Epithelial cell of esophagus (primary cell): ENCODE data around the gene FOS.
A peak's percentile ranks its signal among the peaks of the same experiment; 100 is the strongest.
"Not testable (repeated sequence)": the region's sequence is repeated elsewhere in the genome, so short reads cannot be mapped to it uniquely, and the experiment has no call there.

Source experiments
- DNase-seq: peaks from one replicate; pipeline ENCODE4 v3.0.0; 2010; ENCODE audit warnings: low read depth
- H3K4me3 ChIP-seq: 2 replicates; pipeline ENCODE4 v1.5.1; 2011; ENCODE audit warnings: mild to moderate bottlenecking, low read length, control low read depth
- CTCF ChIP-seq: IDR thresholded peaks from 2 replicates; pipeline ENCODE4 v1.5.1; 2011; ENCODE audit warnings: low read depth, mild to moderate bottlenecking, low read length, control low read depth, inconsistent platforms; ENCODE audit not compliant: insufficient read depth; ENCODE audit errors: missing control alignments

FOS gene

GRCh38 chr14:75301666-75302325 is 23.2 kb downstream of the FOS start:
- no peak for DNase-seq
- no peak for TF ChIP-seq CTCF
- H3K4me3 ChIP-seq = no peak overlapping the region

DNA sequence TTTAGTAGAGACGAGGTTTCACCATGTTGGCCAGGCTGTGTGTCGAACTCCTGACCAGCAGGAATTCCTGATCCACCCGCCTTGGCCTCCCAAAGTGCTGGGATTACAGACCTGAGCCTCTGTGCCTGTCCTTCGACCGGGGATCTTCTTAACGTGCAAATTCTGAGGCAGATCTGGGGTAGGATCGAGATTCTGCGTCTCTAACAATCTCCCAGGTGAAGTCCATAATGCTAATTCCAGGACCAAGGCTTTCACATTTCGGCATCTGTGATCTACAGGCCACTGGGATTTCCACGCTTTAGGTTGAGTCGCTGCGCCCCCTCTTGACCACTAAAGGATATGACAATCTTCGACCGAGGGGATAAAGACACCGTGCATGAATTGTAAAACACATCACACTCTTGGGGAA is 24.8 kb downstream of the FOS start:
- H3K4me3 ChIP-seq = no peak overlapping the region
- TF ChIP-seq CTCF = peak; percentile 87
- peak; percentile 76 for DNase-seq

DNA sequence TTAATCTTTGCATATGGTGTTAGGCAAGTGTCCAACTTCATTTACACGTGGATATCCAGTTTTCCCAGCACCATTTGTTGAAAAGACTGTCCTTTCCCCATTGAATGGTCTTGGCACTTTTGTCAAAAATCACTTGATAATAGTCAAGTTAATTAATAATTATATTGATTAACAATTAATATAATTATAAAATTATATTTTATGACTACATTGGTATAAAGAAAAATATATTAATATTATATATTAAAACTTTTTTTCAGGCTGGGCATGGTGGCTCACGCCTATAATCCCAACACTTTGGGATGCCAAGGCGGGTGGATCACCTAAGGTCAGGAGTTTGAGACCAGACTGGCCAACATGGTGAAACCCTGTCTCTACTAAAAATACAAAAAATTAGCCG is 27.8 kb downstream of the FOS start:
- not testable (repeated sequence) for DNase-seq, H3K4me3 ChIP-seq

GRCh38 chr14:75306927-75307699 is 28.5 kb downstream of the FOS start:
- TF ChIP-seq CTCF = peak; percentile 64
- DNase-seq = peak; percentile 52

GRCh38 chr14:75307700-75308379 is 29.2 kb downstream of the FOS start:
- TF ChIP-seq CTCF = peak; percentile 94
- no peak overlapping the region for H3K4me3 ChIP-seq
- peak; percentile 84 for DNase-seq

More at GRCh38 chr14:75306927-75307699, 28.5 kb downstream of the FOS start:
- H3K4me3 ChIP-seq = no peak overlapping the region

DNA sequence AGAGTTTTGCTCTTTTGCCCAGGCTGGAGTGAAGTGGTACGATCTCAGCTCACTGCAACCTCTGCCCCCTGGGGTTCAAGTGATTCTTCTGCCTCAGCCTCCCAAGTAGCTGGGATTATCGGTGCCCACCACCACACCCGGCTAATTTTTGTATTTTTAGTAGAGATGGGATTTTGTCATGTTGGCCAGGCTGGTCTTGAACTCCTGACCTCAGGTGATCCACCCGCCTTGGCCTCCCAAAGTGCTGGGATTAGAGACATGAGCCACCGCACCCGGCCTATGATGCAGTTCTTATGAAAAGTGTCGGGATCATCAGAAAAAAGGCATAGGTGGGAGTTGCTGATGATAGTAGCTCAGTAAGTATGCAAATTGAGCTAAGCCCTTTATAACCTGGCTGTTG is 30.4 kb downstream of the FOS start:
- not testable (repeated sequence) for H3K4me3 ChIP-seq, DNase-seq

DNA sequence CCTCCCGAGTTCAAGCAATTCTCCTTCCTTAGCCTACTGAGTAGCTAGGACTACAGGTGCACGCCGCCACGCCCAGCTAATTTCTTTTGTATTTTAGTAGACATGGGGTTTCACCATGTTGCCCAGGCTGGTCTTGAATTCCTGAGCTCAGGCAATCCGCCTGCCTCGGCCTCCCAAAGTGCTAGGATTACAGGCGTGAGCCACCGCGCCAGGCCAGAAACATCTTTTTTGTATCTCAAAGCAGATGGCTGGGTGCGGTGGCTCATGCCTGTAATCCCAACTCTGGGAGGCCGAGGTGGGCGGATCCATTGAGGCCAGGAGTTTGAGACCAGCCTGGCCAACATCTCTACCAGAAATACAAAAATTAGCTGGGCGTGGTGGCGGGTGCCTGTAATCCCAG is 30.9 kb downstream of the FOS start:
- not testable (repeated sequence) for DNase-seq, H3K4me3 ChIP-seq

- TF ChIP-seq CTCF = no peak
- no peak overlapping the region for H3K4me3 ChIP-seq
- peak; percentile 45 for DNase-seq
Observed at GRCh38 chr14:75310295-75311111, 31.9 kb downstream of the FOS start.
